Colon (tissue), 2 donors: Measurements from ENCODE around the gene OR2T6.
"Not testable (repeated sequence)": the region's sequence is repeated elsewhere in the genome, so short reads cannot be mapped to it uniquely, and the experiment has no call there.

Experiments
- FAIRE-seq: peaks from 2 replicates; lab custom pipeline; 2012; peaks lifted over from hg19 to GRCh38; lab: Jason Lieb, UNC
- donor health status: control.
- donor health status: control.

Gene OR2T6, protein sequence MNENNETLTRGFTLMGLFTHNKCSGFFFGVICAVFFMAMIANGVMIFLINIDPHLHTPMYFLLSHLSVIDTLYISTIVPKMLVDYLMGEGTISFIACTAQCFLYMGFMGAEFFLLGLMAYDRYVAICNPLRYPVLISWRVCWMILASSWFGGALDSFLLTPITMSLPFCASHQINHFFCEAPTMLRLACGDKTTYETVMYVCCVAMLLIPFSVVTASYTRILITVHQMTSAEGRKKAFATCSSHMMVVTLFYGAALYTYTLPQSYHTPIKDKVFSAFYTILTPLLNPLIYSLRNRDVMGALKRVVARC

DNA sequence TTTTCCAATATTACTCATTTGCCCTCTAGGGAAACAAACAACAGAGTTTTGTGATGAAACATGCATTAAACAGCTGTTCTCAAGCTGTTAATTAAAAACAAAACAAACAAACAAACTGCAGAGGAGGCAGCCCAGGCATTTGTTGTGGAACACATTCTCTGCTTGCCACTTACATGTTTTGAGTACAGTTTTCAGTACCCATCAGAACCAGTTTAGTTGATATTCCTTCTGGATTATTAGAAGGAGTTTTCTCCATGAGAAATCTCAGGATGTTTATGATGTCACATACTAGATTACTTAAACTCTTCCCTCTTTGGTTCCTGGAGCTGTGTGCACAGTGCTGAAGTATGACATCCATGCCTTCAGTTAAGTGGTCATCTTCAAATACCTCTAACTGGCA is at the start of gene OR2T6:
TSS of gene OR2T6 (plus strand) at position 301 of the 400 bp plus-strand sequence. CDS start 11,863 bp downstream, outside the sequence.
- FAIRE-seq = no peak

DNA sequence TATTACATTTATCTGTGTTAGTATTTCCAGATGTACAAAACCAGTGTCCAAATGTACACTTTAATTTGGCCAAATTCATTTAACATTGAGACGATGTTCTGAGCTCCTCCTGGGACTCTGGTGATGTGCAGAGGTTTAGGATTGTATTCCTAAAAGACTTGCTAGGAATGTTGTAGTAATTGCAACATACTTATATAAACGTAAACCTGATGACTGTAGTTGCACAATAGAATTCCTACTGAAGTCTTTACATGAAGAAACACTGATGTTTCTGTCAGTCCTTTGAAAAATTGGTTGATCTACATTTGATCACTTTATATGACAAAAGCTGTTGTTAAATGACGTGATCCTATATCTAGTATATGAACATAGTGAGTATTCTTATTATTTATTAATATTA is 32.1 kb upstream of the OR2T6 start:
- no peak for FAIRE-seq

DNA sequence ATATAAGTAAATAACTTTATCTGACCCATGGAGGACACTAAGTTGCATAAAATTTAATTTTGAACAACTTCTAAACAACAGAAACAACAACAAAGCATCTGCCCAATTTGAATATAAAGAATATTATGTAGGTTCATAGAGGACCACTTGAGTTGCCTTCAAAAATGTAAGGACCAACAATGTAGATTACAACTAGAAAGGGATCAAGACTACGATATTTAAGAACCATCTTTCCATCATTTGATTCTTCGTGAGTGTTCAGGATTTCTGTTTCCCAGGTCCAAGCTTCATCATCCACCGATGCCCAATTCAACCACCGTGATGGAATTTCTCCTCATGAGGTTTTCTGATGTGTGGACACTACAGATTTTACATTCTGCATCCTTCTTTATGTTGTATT is 27.1 kb upstream of the OR2T6 start, which contains the start of gene OR14C36:
TSS of gene OR14C36 (plus strand) at position 301 of the 400 bp plus-strand sequence. CDS start at position 301, 0 bp downstream.
- no peak for FAIRE-seq

DNA sequence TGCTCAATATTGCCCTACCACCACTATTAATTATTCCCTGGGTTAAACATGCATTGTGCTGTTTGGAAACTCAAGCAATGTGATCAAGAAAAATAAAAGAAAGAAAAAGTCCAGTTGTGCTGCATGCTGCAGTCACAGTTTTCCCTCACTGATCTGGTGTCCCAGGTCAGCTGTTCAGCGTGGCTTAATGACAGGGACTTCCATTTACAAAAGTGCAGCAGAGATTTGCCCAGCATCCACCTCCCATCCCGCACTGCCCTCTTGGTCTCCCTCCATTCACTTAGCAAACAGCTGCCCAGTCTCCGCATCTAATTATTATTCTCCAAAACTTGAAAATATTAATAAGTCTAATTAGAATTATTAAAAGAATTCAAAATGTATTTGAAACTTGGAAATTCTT is 16.1 kb upstream of the OR2T6 start:
- FAIRE-seq = no peak

DNA sequence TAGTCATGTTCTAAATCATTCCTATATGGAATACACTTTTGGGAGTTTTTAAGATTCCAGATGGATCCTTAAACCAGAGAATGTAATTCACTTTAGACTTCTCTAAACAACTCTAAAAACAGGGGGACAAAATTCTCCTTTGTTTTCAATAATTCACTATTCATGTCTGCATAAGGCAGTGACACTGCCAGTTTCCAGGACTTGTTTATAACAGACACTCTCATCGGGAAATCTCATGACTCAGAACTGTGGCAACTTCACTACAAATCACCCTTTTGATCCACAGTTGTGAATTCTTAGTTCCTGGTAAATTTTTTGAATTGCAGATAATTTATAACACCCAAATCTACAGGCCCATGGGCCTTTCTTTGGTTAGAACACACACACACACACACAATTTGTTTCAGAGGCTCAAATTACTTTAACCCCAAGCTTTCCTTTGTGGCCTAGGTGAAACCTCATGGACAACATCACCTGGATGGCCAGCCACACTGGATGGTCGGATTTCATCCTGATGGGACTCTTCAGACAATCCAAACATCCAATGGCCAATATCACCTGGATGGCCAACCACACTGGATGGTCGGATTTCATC is 14.3 kb upstream of the OR2T6 start, which contains the start of gene OR2T4:
TSS of gene OR2T4 (plus strand) at position 545 of the 595 bp plus-strand sequence. CDS start at position 545, 0 bp downstream.
- no peak for FAIRE-seq

DNA sequence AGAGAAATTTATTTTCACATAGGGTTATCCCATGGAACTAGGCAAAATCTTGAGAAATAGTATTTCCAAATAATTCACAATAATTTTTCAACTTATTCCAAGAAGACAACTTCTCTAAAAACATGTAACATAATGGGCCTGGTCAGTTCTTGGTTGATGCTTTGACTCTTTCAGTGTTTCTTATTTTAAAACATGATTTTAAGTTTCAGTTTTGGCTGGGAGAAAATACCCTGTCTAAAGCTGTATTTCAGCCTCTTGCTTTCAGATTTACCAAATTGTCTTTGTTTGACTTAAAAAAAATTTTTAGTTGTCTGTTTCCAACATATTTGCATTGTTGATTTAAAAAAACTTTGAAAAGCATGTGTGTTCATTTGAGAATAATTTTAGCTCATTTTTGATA is 8.9 kb upstream of the OR2T6 start:
- no peak for FAIRE-seq

DNA sequence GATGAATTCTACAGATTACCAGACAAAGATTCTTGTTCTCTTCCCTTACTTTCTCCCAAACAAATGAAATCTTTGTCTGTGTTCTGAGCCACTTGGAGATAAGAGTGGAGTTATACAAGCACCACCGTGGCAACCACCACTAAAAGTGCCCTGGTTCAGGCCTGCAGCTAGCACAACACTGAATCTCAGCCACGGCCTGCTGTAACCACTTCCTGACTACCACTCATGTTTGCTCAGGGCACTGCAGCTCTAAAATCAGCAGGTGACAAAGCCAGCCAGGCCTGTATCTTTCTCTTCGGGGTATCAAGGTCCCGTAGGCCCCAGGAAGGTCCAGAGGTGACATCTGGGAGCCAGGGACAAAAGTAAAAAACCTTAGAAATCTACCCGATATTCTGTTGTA is 3.2 kb upstream of the OR2T6 start:
- no peak for FAIRE-seq

DNA sequence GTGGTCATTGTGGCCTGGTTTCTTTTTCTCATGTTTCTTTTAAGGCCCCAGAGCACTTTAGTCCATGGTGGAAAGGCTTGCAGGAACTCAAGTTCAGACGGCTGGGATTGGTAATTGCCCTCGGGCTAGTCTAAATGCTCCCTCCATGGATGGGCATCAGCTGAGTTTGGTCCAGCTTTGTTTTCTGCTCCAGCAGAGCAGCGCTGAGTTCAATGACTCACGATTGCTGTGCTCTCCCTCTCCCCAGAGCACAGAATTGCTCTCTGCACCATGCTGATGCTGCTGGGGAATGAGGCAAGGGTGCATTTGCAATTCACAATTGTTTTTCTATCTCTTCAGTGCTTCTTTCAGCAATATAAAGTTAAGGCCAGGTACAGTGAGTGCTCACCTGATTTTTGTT is 1.8 kb upstream of the OR2T6 start:
- no peak for FAIRE-seq

DNA sequence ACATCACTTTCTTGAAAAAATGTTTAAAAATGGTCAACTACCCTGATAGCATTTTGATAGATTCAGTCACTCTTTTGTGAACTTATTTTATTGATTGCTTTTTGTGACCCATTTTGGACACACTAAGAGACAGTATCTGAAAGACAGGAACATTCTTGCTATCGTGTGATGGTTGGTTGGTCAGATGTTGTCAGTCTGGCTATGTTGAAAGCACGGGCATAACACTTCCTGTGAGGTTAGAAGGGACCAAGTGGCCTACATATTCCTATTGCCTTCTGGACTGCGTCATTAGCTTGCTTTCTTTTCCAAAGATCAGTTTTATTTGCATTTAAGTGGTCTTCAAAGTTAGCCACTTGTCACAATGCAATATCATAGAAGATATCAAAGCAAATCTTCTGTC is 1.4 kb downstream of the OR2T6 start:
- FAIRE-seq = no peak

DNA sequence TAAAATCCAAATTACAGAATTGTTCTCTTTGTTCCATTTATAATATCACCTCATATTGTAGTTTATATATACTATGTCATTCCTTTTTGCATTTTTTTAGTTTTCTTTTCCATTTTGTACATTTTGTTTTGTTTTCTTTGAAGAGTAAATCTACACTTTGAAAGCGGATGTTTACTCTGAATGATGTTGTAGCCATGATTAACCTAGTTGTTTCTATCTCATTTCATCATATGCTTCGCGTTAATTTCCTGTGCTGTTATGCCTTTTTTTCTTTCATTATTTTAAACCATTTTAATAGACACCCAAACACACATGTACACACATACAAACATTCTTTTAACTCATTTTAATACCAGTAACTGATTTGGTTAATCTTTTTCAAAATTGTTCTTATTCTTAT is 5.3 kb downstream of the OR2T6 start:
- FAIRE-seq = no peak

DNA sequence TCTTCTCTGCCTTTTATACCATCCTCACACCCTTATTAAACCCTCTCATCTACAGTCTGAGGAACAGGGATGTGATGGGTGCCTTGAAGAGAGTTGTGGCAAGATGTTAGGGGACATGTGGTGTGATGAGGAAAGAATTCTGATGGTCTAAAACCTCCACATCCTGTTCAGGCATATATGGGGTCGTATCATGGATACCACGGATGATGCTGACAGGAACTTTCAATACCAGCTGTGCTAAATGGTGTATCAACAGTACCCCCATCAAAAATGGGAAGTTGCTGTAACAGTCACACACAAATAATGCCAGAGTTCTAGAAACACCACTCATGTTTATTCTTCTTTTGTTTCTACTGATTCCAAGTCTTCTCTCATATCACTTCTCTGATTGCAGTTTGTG is 12.9 kb downstream of the OR2T6 start:
- FAIRE-seq = no peak

DNA sequence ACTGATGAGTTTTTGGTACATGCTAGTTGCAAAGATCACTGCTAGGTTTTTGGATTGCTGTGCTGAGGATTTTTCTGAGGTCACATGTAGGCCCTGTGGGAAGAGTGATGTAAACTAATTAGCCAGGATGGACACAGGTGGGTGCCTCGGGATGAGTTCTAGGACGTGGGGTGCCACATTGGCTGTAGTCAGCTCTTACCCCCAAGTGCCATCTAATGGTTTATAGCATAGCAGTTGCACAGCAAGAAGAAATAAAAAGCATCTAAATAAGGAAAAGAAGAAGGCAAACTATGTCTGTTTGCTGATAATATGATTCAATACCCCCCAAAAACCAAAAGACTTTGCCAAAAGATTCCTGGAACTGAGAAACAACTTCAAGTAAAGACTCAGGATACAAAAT is 17.5 kb downstream of the OR2T6 start:
- no peak for FAIRE-seq

DNA sequence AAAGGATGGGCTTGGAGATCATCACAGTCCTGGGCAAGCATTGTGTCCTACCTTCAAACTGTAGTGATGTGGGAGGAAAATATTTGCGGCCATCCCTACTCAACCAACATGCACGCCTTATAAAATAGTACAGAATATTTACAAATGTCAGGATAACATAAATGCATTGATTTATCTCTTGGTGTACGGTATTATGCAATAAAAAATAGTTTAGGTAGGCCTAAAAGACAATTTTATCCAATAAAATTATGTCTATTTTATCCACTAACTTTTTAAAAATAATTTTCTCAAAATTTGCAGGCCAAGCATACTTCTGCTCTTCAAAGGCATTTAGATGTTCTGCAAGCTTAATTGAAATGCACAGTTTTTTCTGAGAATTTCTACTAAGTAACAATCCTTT is 27.2 kb downstream of the OR2T6 start, which contains the start of gene OR2T1:
TSS of gene OR2T1 (plus strand) at position 301 of the 400 bp plus-strand sequence. CDS start 3,100 bp downstream, outside the sequence.
- no peak for FAIRE-seq

DNA sequence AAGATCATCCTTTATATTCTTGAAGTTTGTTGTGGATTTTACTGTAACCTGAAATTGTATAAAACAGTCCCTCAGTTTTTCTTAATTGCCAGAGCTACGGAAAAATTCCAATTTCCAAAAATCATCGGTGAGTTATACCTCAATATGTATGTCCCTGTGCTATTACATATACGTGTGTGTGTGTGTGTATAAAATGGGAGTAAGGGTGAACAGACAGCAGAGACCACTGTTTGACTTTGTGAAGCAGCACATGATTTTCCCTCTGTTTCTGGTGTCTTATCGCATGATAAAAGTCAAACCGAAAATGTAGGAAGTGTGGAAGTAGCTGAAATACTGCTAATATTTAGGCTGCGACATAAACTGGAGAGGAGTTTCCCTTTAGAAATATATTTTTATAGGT is 28.5 kb downstream of the OR2T6 start:
- FAIRE-seq = no peak

DNA sequence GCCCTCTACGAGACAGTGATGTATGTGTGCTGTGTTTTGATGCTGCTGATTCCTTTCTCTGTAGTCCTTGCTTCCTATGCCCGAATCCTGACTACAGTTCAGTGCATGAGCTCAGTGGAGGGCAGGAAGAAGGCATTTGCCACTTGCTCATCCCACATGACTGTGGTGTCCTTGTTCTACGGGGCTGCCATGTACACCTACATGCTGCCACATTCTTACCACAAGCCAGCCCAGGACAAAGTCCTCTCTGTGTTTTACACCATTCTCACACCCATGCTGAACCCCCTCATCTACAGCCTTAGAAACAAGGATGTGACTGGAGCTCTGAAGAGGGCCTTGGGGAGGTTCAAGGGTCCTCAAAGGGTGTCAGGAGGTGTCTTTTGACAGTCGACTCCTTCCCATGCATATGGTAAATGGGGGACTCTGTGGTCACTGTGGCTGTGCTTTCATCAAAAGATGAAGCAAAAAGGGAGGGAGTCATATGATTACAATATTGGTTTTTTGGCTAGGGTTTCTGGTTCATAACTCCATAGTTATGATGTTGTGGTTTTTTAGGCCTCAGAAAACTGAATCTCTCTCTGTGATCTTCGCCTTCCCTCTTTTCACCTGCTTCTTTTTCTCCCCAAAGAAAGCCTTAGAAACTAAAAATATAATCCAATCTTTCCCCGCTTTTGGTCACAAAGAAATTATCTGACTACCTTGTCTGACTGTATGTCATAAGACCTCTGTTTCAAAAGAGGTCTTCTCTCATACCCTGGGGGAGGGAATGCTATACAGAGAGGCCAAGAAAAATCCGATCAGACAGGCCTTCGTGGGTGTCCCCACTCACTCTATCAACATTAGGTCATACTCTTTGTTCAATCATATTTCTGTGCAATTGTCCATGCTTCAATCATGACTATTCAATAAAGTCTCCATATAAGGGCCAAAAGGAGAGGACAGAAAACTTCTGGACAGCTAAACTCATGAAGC is 31.5 kb downstream of the OR2T6 start:
- FAIRE-seq = no peak

DNA sequence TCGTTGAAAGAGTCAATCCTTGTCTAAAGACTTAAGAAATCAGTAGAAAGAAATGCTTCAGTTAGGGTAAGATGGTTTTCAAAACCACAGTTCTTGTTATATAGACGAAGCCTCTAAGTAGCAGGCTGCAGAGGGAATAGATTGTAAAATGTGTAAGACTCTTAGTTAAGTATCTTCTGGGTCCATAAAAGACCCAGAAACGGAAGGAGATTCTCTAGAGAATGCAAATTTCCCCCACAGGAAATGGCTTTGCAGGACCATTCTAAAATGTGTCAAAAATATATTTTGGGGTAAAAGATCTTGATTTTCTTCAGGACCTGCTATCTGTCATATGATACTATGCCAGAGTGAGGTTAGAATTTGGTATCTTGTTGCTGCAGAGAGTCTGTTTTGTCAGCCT is 40.7 kb downstream of the OR2T6 start:
- FAIRE-seq = no peak

DNA sequence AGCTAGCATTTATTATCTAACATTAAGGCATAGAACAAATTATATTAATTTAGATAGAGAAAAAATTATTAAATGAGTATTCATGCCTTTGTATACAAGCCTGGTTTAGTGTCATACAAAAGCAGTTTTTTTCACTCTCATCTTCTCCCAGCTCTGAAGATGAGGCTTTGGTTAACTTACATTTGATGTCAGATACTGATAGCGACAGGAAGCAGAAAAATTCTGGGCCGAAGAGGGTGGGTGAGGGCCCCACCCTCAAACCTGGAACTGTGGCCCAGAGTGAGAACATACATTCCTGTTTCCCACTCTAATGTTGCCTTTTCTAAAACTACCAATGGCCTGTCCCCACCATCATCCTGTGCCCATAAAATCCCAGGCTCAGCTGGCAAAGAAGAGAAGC is 42.3 kb downstream of the OR2T6 start:
- no peak for FAIRE-seq

DNA sequence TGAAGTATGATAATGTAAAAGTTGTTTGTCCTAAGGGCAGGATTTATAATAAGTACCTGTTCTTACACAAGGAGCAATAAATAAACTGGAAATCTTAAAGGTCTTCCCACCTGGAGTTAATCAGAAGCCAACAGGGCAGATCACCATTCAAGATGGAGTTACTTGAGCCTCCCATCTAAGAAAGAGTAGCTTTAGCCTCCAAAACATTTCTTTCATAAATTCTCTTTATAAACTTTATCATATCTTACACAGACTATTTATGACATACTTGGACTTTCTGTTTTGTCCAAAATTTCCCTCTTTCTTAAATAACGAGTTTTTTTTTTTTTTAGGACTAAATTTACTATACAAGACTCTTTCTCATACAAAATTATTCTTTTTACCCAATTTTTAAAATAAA is 45.8 kb downstream of the OR2T6 start:
- FAIRE-seq = no peak

DNA sequence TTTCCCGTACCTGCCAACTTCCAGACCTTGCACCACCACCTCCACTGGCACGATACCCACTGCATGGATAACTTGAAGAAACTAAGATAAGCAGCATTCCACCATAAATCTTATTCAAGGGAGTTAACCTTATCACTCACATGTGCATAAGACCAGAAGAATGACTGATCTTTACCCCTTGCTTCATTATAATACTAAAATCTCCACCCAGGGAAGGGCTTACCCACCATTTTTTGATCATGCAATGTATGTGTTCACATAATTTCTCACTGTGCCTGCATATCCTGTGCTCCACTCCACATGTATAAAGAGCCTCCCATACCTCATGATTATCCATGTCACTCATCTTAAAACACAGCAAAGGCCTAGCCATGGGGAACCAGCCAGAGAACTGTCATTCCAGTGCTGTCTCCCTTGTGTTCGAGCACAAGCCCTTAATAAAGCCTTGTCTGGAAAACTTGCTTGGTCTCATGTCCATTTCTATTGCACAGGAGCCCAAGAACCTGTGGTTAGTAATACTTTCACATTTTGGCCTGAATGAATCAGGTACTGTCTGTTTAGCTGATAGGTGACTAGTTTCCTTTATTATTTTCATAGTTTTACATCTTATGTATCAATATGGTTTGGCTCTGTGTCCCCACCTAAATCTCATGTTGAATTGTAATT is 52.1 kb downstream of the OR2T6 start:
- FAIRE-seq = not testable (repeated sequence)

DNA sequence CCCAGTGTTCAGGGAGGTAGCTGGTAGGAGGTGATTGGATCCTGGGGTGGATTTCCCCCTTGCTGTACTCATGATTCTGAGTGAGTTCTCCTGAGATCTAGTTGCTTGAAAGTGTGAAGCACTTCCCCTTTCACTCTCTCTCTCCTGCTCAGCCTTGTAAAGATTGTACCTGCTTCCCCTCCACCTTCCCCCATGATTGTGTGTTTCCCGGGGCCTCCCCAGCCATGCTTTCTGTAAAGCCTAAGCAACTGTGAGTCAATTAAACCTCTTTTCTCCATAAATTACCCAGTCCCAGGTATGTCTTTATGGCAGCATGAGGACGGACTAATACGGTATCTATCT is 52.6 kb downstream of the OR2T6 start:
- not testable (repeated sequence) for FAIRE-seq

DNA sequence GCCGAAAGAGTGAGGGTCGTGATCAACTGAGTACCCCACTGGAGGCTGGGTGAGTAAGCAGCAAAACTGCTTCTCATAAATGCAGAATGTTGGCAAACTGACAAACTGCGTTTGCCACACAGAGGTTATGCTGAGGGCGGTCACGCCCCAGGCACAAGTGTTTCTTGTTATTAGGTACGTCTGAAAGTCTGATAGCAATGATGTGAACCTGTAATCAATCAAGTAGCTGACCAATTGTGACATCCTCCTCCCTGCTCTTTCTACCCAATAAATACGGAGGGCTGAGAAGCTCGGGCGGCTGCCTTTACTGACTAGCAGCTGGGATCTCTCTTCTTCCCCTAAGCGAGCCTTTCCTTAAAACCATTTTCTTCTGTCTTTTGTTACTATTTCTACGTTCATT is 56.1 kb downstream of the OR2T6 start:
- not testable (repeated sequence) for FAIRE-seq

DNA sequence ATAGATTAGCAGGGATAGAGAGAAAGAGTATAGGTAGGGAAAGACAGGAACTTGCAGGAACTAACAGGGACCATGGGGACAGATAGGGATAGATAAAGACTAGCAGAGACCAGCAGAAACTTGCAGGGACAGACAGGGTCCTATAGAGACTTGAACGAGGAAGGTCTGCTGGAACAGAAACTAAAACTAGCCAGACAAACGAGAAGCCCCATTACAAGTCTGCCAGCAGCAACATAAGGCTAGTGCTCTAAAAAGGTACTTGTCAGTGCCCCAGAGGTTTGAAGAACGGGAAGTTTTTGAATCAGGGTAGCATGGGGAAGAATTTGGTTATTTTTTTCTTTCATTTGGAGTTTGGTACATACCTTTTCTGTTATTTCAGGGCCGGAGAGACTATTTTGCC is 56.7 kb downstream of the OR2T6 start:
- FAIRE-seq = not testable (repeated sequence)
